Astrocyte (in vitro differentiated cells and primary cell): ENCODE results near the gene CSF2RB. TPM values are rescaled to one million over a fixed set of nuclear protein-coding genes. Genes with fewer than 3 reads are reported as not detected.
"Not testable (repeated sequence)": the region's sequence is repeated elsewhere in the genome, so short reads cannot be mapped to it uniquely, and the experiment has no call there.

Experiments used
- DNase-seq: peaks from one replicate; pipeline ENCODE4 v3.0.0-alpha.2; 2010; ENCODE audit warnings: low read depth
- FAIRE-seq: peaks from 2 replicates; lab custom pipeline; 2011; peaks lifted over from hg19 to GRCh38; lab: Jason Lieb, UNC
- H2AFZ ChIP-seq: 2 replicates; pipeline ENCODE4 v1.6.0; 2012; ENCODE audit warnings: low read depth, low read length, inconsistent platforms
- H3K27ac ChIP-seq: 2 replicates; pipeline ENCODE4 v1.5.1; 2011; ENCODE audit warnings: low read depth, low read length, inconsistent platforms
- H3K27me3 ChIP-seq: 2 replicates; pipeline ENCODE4 v1.6.0; 2011; ENCODE audit warnings: low read length, inconsistent platforms; ENCODE audit not compliant: insufficient read depth
- H3K36me3 ChIP-seq: 2 replicates; pipeline ENCODE4 v1.5.1; 2011; ENCODE audit warnings: low read length, inconsistent platforms; ENCODE audit not compliant: insufficient read depth
- H3K4me1 ChIP-seq: 2 replicates; pipeline ENCODE4 v1.5.1; 2011; ENCODE audit warnings: low read length, inconsistent platforms; ENCODE audit not compliant: insufficient read depth
- H3K4me2 ChIP-seq: 2 replicates; pipeline ENCODE4 v1.6.0; 2012; ENCODE audit warnings: low read length, inconsistent platforms
- H3K4me3 ChIP-seq: 2 replicates; pipeline ENCODE4 v1.5.1; 2011; ENCODE audit warnings: low read depth, mild to moderate bottlenecking, low read length, inconsistent platforms; ENCODE audit not compliant: insufficient read depth
- H3K79me2 ChIP-seq: 2 replicates; pipeline ENCODE4 v1.6.0; 2012; ENCODE audit warnings: mild to moderate bottlenecking, low read length, inconsistent platforms; ENCODE audit not compliant: insufficient read depth
- H3K9ac ChIP-seq: 2 replicates; pipeline ENCODE4 v1.6.0; 2012; ENCODE audit warnings: mild to moderate bottlenecking, low read length, inconsistent platforms
- H3K9me3 ChIP-seq: 2 replicates; pipeline ENCODE4 v1.5.1; 2012; ENCODE audit warnings: low read depth, mild to moderate bottlenecking, low read length, inconsistent platforms; ENCODE audit not compliant: insufficient read depth
- H4K20me1 ChIP-seq: 2 replicates; pipeline ENCODE4 v1.6.0; 2012; ENCODE audit warnings: low read length, inconsistent platforms; ENCODE audit not compliant: insufficient read depth
- H3K27ac Mint-ChIP-seq: one replicate; pipeline ENCODE4 v1.8.0; 2021; ENCODE audit warnings: mild to moderate bottlenecking, mixed read lengths; ENCODE audit not compliant: unreplicated experiment
- H3K27me3 Mint-ChIP-seq: one replicate; pipeline ENCODE4 v1.8.0; 2021; ENCODE audit warnings: low read depth, mixed read lengths; ENCODE audit not compliant: unreplicated experiment
- H3K36me3 Mint-ChIP-seq: one replicate; pipeline ENCODE4 v1.8.0; 2021; ENCODE audit warnings: low read depth, mixed read lengths; ENCODE audit not compliant: unreplicated experiment
- H3K4me1 Mint-ChIP-seq: one replicate; pipeline ENCODE4 v1.8.0; 2021; ENCODE audit warnings: low read depth, mixed read lengths; ENCODE audit not compliant: unreplicated experiment
- H3K4me3 Mint-ChIP-seq: one replicate; pipeline ENCODE4 v1.8.0; 2021; ENCODE audit warnings: mild to moderate bottlenecking, moderate library complexity, mixed read lengths; ENCODE audit not compliant: unreplicated experiment
- H3K9me3 Mint-ChIP-seq: one replicate; pipeline ENCODE4 v1.8.0; 2021; ENCODE audit warnings: mild to moderate bottlenecking, mixed read lengths; ENCODE audit not compliant: unreplicated experiment
- EZH2 ChIP-seq: IDR thresholded peaks from 2 replicates; pipeline ENCODE4 v1.6.1; 2012; ENCODE audit warnings: mild to moderate bottlenecking, low read length, inconsistent platforms; ENCODE audit not compliant: insufficient read depth
- total RNA-seq: library from RNA; stranded (reverse); gene quantifications from 2 replicates; pipeline ENCODE4 v1.2.1, GENCODE V29; 2021
- TF ChIP-seq, protein P1 (sequence below): IDR thresholded peaks from 2 replicates; pipeline ENCODE4 v1.5.1; 2011; ENCODE audit warnings: low read depth, mild to moderate bottlenecking, inconsistent platforms, low read length, moderate library complexity; ENCODE audit not compliant: insufficient read depth

Gene CSF2RB
- total RNA-seq, 1 donor from 2014 or later, result 0.09 TPM

DNA sequence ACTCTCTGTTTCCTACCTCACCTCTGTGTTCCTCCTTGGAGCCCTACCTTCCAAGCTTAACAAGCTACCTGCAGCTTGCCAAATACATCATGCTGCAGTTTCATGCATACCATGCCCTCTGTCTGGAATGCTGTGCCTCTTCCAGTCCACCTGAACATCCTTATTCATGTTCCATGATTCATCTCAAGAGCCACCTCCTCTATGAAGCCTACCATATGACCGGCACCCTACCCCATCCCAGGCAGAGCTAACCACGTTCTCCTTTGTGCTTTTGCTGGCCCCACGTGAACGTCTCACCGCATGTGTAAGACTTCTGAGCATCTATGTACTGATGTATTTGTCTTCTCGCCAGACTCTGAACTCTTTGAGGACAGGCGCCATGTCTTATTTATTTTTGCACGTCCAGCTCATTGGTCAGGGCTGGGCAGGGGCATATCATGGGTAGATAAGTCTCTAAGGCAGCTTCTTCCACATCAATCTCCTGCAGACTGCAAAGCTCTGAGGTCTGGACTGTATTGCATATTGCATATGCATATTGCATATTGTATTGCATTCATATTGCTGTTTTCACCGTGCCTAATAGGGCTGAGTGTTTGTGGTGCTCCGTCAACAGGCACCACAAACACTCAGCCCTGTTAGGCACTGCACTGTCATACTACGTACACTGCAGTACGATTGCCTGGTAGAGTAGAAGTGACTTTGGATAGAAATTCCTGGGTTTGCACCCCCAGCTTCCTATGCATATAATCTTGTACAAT, 74.8 kb downstream of the CSF2RB start:
- Mint-ChIP-seq H3K9me3 (peaks cover 8% of the 10 kb centered on the region), H3K27ac (no peak overlapping the region), H3K27me3 (peaks cover 31% of the 10 kb centered on the region), H3K4me3 (no peak overlapping the region), H3K4me1 (peaks cover 6% of the 10 kb centered on the region), H3K36me3 (no peaks in the 10 kb centered on the region)
- H3K79me2 ChIP-seq, result no peaks in the 10 kb centered on the region
- no peaks in the 10 kb centered on the region for H4K20me1 ChIP-seq
- H2AFZ ChIP-seq, result no peak overlapping the region
- H3K27me3 ChIP-seq, result peaks cover 4% of the 10 kb centered on the region
- H3K36me3 ChIP-seq, result no peaks in the 10 kb centered on the region
- H3K9me3 ChIP-seq, result no peaks in the 10 kb centered on the region
- no peak overlapping the region for H3K9ac ChIP-seq
- H3K4me2 ChIP-seq, result no peak overlapping the region
- H3K4me1 ChIP-seq, result no peaks in the 10 kb centered on the region
- FAIRE-seq (no peak), DNase-seq (no peak)
- TF ChIP-seq, protein P1, sequence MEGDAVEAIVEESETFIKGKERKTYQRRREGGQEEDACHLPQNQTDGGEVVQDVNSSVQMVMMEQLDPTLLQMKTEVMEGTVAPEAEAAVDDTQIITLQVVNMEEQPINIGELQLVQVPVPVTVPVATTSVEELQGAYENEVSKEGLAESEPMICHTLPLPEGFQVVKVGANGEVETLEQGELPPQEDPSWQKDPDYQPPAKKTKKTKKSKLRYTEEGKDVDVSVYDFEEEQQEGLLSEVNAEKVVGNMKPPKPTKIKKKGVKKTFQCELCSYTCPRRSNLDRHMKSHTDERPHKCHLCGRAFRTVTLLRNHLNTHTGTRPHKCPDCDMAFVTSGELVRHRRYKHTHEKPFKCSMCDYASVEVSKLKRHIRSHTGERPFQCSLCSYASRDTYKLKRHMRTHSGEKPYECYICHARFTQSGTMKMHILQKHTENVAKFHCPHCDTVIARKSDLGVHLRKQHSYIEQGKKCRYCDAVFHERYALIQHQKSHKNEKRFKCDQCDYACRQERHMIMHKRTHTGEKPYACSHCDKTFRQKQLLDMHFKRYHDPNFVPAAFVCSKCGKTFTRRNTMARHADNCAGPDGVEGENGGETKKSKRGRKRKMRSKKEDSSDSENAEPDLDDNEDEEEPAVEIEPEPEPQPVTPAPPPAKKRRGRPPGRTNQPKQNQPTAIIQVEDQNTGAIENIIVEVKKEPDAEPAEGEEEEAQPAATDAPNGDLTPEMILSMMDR, result no peak
- no peak for TF ChIP-seq EZH2
- no peak overlapping the region for H3K27ac ChIP-seq
- H3K4me3 ChIP-seq, result no peak overlapping the region

DNA sequence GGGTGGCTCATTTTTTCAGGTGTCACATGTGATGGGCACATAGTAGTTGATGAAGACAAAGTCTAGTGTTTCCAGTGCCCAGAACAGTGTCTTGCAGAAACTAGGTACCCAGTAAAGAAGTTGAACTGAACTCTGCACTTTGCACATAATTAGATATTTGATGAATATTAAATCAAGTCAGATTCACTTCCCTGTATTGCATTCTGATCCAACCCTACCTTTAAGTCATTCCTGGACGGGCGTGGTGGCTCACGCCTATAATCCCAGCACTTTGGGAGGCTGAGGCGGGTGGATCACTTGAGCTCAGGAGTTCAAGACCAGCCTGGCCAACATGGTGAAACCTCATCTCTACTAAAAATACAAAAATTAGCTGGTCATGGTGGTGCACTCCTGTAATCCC, 75.6 kb downstream of the CSF2RB start:
- H3K36me3 ChIP-seq, H3K9me3 ChIP-seq, DNase-seq, H3K79me2 ChIP-seq, H4K20me1 ChIP-seq, H3K27ac ChIP-seq, H3K4me1 Mint-ChIP-seq, H3K4me3 Mint-ChIP-seq, H3K4me3 ChIP-seq, H3K27ac Mint-ChIP-seq, H3K4me2 ChIP-seq, H3K9ac ChIP-seq, FAIRE-seq, H3K27me3 ChIP-seq, H3K4me1 ChIP-seq, H3K9me3 Mint-ChIP-seq, H3K36me3 Mint-ChIP-seq, H2AFZ ChIP-seq: not testable (repeated sequence)
- peaks cover 26% of the 10 kb centered on the region for H3K27me3 Mint-ChIP-seq

Other genes starting within 250 kb of the CSF2RB start
- not detected in 2 replicates for gene CACNG2, start 209.9 kb upstream of the CSF2RB start, total RNA-seq
- 30.1 and 31.8 TPM in 2 replicates for gene IFT27, start 137.5 kb upstream of the CSF2RB start, total RNA-seq
- not detected in 2 replicates for gene PVALB, start 96.6 kb upstream of the CSF2RB start, total RNA-seq
- gene NCF4, start 52.6 kb upstream of the CSF2RB start, total RNA-seq, result not detected in 2 replicates
- gene TST, start 105.8 kb downstream of the CSF2RB start, total RNA-seq, result 32.2 and 36.3 TPM in 2 replicates
- gene MPST, start 106.1 kb downstream of the CSF2RB start, total RNA-seq, result 65.2 and 67.8 TPM in 2 replicates
- gene KCTD17, start 138.1 kb downstream of the CSF2RB start, total RNA-seq, result 29.0 and 31.3 TPM in 2 replicates
- not detected in 2 replicates for gene TMPRSS6, start 196.1 kb downstream of the CSF2RB start, total RNA-seq
- gene IL2RB, start 236.3 kb downstream of the CSF2RB start, total RNA-seq, result 1.3 and 1.6 TPM in 2 replicates